GM12874 (cell line): ENCODE results near the gene ACBD6.

Experiments
- TF ChIP-seq, protein P1 (sequence below): IDR thresholded peaks from 2 replicates; pipeline ENCODE4 v1.5.1; 2011; ENCODE audit warnings: low read depth, mild to moderate bottlenecking, control low read depth, low read length, moderate library complexity; ENCODE audit not compliant: insufficient read depth

ACBD6 gene

GRCh38 chr1:180252638-180253536, 249.5 kb downstream of the ACBD6 start:
- TF ChIP-seq, protein P1, sequence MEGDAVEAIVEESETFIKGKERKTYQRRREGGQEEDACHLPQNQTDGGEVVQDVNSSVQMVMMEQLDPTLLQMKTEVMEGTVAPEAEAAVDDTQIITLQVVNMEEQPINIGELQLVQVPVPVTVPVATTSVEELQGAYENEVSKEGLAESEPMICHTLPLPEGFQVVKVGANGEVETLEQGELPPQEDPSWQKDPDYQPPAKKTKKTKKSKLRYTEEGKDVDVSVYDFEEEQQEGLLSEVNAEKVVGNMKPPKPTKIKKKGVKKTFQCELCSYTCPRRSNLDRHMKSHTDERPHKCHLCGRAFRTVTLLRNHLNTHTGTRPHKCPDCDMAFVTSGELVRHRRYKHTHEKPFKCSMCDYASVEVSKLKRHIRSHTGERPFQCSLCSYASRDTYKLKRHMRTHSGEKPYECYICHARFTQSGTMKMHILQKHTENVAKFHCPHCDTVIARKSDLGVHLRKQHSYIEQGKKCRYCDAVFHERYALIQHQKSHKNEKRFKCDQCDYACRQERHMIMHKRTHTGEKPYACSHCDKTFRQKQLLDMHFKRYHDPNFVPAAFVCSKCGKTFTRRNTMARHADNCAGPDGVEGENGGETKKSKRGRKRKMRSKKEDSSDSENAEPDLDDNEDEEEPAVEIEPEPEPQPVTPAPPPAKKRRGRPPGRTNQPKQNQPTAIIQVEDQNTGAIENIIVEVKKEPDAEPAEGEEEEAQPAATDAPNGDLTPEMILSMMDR: peak; percentile 84

DNA sequence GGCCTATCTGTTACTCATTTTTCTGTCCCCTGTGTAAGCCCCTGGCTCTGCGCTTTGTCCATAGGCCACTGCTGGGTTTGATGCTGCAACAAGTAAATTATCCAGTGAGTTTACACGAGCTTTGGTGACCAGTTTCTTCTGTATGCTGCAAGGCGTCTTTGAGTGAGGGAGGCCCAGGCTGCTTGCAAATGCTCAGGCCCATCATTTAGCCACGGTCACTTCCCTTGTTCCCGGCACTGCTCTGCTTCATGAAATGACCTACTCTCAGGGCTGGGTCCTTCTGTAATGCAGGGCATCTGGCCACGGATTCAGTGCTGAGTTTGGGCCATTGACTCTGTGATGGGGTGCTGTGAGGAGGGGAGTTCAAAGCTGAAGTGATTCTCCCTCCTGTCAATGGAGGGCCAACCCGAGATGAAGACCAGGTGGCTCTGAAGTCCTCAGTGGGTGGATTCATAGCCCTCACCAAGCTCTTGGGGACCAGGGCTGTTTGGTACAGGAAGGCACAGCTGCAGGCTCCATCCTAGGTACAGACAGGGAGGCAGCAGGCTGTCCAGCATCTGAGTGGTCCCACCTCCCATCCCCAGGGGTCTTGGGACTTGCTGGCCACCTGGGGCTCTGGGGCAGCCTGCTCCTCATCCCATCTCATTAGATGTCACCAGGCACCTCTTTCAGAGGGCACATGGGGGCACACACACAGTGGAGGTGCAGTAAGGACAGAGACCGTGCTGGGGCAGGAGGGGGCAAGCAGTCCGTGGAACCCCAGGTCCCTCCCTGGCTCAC, 250.7 kb downstream of the ACBD6 start:
- TF ChIP-seq, protein P1: no peak

DNA sequence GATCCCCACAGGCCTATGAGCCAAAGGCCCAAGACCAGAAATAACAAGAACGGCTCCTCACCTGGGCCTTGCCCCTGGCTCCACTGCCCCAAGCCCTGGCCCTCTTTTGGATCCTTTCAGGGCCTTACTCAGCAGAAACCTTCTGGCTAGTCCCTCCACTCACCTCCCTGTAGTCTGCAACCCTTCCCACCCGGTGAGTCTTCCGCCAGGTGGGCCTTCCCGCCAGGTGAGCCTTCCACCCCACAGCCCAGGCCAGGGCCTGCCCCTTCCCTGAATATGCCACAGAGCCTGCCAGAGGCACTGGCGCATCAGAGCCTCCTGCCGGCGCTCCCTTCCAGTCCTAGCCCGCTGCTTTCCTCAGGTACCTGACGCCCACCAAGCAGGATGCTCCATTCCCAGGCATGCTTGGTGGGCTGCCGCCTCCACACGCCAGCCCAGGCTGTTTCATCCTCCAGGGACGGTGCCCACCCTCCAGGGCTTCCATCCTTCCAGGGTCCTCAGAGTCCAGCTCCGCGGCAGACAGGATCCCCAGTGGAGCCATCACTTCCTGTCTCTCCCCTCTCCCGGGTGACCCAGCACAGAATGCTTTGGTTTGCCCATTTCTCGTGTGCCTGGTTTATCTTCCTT, 251.4 kb downstream of the ACBD6 start:
- TF ChIP-seq, protein P1: no peak

DNA sequence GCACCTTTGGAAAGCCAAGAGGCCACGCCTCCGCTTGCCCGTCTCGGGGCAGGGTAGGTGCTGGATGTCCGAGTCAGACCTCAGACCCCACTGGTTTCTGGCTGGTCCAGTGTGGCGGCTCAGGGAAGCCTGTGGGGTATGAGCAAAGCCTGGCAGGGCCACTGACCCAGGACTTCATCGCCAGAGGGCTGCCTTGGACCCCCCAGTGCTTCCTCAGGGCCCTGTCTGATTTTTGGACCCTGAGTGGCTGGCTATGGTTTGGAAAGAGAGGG, 251.9 kb downstream of the ACBD6 start:
- TF ChIP-seq, protein P1: no peak

- TF ChIP-seq, protein P1: no peak
Observed at GRCh38 chr1:180249725-180250498, 252.5 kb downstream of the ACBD6 start.

DNA sequence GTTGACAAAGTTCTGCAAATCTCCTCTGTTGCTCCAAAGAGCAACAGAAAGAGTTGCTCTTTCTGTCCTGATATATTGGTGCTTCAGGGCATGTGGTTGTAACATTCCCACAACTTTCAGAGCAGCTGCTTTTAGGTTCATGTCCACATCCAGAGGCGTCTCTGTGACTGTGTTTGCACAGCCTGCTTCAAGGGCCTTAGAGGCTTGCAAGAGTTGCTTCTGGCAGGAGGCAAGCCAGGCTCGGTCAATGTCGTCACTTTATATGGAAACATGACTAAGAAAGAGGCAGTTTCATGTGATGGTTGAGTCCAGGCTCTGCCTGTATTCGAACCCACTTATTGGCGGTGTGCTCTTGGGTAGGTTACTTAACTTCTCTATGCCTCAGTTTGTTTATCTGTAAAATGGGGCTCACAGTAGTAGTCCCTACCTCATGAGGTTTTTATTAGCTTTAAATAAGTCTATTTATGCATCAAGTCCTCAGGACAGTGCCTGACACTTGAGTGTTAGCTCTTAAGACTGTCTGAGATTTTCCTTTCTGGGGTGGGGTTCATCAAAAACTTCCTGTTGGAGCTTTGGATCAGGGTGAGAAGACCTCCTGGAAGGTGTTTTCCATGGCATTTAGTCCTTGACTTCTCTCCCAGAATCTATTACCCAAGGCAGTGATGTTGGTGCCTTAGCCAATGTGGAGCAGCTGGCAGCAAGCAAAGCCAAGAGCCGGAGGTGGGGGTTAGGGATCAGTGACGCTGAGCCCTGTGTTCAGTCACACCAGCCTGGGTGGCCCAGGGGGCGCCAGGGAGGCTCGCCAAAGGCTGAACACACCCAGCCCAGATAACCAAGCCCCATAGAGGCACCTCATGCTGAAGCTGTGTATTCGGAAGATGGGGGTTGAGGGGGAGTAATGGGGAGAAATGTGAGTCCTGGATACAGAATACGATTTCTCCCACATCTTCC, 253.4 kb downstream of the ACBD6 start:
- TF ChIP-seq, protein P1: peak; percentile 31
